ENCODE results near the gene TRPM6.

DNA sequence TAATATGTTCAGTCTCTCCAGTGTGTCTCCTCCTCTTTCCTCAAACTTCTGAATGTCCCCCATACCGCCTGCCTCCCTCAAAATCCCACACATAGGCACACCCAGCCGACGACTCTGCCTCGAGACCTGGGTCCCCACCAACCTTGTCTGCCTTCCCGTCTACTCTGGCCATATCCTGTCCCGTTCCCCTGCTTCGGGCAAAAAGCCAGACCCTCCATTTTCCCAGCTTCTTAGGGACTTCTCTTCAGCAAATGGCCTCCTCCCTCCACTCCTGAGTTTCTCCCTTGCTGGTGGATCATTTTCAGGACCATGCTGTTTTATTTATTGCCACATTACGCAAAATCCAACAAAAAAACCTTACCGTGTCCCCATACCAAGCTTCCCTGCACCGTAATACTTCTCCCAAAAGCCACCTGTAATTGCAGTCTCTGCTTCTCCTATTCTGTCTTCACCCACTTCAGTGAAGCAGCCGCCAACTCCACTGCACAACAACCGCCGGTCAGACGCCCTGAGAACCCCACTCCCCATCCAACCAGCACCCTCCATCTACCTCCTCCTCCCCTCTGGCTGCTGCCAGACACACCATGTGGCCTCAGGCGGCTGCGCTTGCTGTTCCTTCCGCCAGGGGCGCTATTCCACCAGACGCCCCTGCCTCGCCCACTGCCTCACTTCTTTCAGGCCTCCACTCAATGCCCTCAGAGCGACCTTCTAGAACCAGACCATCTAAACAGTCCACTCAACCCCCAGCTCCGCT is 117.0 kb downstream of the TRPM6 start:
- TF ChIP-seq, protein P1, sequence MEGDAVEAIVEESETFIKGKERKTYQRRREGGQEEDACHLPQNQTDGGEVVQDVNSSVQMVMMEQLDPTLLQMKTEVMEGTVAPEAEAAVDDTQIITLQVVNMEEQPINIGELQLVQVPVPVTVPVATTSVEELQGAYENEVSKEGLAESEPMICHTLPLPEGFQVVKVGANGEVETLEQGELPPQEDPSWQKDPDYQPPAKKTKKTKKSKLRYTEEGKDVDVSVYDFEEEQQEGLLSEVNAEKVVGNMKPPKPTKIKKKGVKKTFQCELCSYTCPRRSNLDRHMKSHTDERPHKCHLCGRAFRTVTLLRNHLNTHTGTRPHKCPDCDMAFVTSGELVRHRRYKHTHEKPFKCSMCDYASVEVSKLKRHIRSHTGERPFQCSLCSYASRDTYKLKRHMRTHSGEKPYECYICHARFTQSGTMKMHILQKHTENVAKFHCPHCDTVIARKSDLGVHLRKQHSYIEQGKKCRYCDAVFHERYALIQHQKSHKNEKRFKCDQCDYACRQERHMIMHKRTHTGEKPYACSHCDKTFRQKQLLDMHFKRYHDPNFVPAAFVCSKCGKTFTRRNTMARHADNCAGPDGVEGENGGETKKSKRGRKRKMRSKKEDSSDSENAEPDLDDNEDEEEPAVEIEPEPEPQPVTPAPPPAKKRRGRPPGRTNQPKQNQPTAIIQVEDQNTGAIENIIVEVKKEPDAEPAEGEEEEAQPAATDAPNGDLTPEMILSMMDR (IDR thresholded peaks at IDR 0.05): peak in 2 of 3 experiments; percentile 61 to 72
- no peak for TF ChIP-seq POLR2A (IDR thresholded peaks at IDR 0.05)

Measured in testis (tissue), 2 donors.